HG03108 (cell line): ENCODE data around the gene FGF4.

Experiments
- ATAC-seq: cut with Tn5 transposase; IDR thresholded peaks from one replicate; pipeline ENCODE4 v1.9.1; 2021; ENCODE audit warnings: moderate library complexity; ENCODE audit not compliant: unreplicated experiment

The FGF4 gene

GRCh38 chr11:69729252-69729651, 45.9 kb downstream of the FGF4 start:
- no peak for ATAC-seq

GRCh38 chr11:69727266-69727665, 47.9 kb downstream of the FGF4 start:
- ATAC-seq: no peak

- ATAC-seq: no peak
Observed at GRCh38 chr11:69726481-69726880, 48.7 kb downstream of the FGF4 start.

GRCh38 chr11:69726019-69726418, 49.1 kb downstream of the FGF4 start:
- ATAC-seq: no peak

GRCh38 chr11:69721745-69722144, 53.4 kb downstream of the FGF4 start:
- ATAC-seq: no peak

- no peak for ATAC-seq
Observed at GRCh38 chr11:69721106-69721505, 54.0 kb downstream of the FGF4 start.
